H4 (cell line): ENCODE data around the gene SRGAP3. TPM values are rescaled to one million over a fixed set of nuclear protein-coding genes. Genes with fewer than 3 reads are reported as not detected.

ENCODE experiments used
- DNase-seq: peaks from one replicate; pipeline ENCODE4 v3.0.0-alpha.2; 2015; ENCODE audit warnings: low spot score
- total RNA-seq: library from RNA; depleted of rRNA; stranded (reverse); fragments of >200 nt; shearing (Covaris generic); gene quantifications from 2 replicates; pipeline ENCODE4 v1.2.3, GENCODE V29; 2014

The SRGAP3 gene
- total RNA-seq, 1 experiment from 2014 or later: 1.8 TPM

- no peak for DNase-seq
Observed at GRCh38 chr3:9253327-9253726, 3.9 kb upstream of the SRGAP3 start.

- no peak for DNase-seq
Observed at GRCh38 chr3:9251055-9251786, 1.8 kb upstream of the SRGAP3 start.

- DNase-seq: no peak
Observed at GRCh38 chr3:9250236-9250635, 790 bp upstream of the SRGAP3 start.

- DNase-seq: no peak
Observed at GRCh38 chr3:9248522-9249271, 749 bp downstream of the SRGAP3 start.

DNA sequence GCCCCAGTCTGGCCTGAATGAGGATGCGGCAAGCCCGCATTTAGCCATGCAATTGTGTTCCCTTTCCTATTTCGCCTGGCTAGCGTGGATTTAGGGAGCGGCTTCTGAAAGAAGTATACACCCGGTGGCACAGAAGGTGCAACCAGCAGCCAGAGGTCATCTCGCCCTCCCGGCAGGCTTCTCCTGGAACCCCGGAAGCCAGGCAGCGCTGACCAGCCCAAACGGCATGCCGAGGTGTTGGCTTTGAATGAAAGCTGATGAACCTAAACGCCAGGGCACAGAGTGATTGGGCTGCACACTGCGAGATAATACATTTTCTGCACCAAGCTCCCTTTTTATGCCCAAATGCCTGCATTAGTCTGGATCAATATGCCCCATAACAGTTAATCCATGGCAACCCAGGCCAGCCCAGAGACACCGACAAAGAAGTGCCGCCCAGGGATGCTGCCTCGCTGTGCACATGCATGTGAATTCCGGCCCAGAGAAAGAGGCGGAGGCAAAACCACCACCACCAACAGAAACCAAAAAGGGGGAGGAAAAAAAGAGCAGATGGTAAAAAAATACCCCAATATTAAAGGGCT lies 1.4 kb downstream of the SRGAP3 start:
- no peak for DNase-seq

- DNase-seq: no peak
Observed at GRCh38 chr3:9247361-9247940, 2.0 kb downstream of the SRGAP3 start.

DNA sequence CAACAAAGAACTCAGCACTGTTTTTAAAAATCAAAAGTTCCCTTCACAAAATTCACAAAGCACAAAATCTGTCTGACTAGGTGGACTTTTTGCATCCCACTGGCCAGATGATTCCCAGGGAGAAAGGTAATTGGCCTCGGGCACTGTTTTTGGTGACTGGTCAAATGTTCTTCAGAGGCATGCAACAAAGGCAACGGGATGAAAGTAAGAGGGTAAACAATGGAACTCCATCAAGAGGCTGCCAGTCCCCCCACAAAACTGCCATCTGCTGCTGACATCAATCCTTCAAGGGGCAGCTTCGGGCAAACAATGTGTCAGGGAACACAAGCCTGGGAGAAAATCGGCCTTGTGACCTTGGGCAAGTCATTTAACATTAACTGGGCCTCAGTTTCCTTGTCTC lies 3.3 kb downstream of the SRGAP3 start:
- no peak for DNase-seq

DNA sequence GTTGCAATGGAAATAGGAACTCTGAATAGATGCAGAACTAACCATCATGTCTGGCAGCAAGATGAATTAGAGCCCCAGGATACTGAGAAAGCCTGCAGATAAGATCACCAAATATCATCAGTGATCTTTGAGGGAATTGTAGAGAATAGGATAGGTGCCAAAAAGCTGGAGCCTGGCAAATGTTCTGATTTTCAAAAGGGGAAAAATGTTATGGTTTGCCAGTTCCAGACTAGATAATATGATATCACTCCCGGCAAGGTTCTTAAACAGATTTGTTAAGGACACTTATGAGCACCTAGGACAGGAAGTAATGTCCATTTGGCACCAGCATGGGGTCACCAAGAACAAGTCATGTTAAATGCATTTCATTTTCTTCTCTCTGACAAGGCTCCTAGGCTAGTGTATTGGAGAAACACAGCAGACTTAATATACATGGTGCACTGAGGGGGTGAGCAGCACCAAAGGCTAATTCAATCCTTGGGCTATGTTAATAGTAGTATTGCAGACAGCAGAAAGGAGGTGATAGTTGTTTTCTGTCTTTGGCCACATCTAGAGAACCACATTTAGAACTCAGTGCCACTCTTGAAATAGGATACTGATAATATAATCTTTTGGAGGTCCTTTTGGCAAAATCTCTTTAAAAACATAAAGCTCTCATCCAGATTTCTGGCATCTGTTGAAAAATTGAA lies 4.8 kb downstream of the SRGAP3 start:
- no peak for DNase-seq

GRCh38 chr3:9241956-9242355 lies 7.5 kb downstream of the SRGAP3 start:
- DNase-seq: no peak

DNA sequence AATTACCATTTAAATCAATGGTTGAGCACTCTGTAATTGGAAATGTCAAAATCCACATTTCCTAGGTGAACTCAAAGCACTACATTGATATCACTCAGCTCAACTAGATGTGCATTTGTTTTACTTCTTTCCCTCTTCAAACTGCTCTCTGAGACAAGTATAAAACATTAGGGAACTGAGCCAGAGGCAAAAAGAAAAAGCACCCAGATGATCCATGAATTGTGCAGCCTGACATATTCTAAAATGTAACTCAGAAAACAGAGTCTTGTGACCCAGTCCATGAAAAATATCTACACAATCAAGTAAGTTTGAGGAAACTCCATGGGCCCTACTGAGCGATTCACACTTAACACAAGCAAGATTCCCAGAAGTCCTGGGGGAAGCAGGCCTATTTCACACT lies 9.8 kb downstream of the SRGAP3 start:
- no peak for DNase-seq

DNA sequence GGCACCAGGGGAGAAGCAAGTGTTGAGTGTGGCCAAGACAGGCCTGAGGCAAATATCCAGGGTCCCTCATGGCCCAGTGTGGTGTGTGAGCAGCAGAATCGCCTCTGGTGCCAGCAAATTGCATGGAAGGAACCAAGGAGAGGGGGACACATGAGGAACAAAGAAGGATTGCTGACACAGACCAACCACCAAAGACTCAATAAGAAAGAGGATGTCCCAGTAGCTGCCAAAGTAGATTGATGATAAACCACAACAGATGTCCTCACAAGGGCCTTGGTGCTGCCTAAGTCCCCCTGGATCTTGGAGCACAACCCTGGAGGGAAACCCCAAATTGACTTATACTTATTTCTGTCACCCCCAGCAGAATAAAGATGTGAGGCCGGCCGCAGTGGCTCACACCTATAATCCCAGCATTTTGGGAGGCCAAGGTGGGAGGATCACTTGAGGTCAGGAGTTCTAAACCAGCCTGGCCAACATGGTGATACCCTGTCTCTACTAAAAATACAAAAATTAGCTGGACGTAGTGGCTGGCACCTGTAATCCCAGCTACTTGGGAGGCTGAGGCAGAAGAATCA lies 10.6 kb downstream of the SRGAP3 start:
- DNase-seq: no peak

GRCh38 chr3:9238276-9238675 lies 11.2 kb downstream of the SRGAP3 start:
- no peak for DNase-seq

- no peak for DNase-seq
Observed at GRCh38 chr3:9233814-9234600, 15.4 kb downstream of the SRGAP3 start.

DNA sequence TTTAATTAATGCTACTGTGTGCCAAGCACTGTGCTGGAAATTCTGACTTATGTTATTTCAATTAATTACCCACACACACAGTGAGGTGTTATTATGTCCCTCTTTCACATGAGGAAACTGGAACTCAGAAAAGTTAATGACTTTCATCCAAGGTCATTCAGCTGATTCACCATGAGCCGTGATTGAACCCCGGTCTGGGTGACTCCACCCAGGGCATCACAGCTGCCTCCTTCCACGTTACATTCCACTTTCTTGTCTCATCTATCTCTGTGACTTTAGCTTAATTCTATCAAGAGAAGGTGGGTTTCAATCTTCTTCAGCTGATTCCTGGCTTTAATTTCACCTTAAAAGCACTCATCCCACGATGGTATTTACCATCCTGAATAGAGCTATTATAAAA lies 16.3 kb downstream of the SRGAP3 start:
- no peak for DNase-seq

DNA sequence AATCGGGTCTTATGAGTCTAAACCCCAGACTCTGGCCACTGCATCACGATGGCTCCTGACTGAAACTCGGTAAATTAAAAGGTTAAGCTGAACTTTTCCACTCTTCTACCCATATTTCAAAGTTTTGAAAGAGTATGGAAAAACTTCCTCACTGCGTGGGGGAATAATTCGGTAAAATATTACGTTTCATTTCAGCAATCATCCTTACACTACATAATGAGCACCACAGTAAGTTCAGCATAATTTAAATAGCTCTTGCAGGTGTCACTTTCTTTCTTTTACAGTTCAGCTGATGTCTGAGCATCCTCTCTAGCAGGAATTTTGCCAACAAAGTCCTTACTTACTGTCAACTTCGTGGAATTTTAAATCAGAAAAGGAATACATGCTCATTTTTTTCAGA lies 17.5 kb downstream of the SRGAP3 start:
- DNase-seq: no peak

DNA sequence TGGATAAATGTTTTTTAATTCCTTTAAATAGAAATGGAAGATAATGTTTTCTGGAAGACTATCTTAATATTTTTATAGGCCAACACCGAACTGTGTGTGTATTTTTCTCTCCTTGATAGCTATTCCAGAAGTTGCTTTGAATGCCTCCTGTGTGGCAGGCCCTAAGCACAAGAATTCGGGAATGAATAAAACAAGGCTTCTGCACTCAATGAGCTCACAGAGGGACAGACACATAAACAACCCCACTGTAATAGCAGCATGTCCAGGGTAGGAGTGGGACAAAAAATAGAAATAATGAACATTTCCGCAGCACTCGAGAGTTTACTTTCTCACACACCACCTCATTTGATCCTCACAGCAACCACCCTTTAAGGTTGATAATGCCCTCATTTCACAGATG lies 18.0 kb downstream of the SRGAP3 start:
- no peak for DNase-seq

DNA sequence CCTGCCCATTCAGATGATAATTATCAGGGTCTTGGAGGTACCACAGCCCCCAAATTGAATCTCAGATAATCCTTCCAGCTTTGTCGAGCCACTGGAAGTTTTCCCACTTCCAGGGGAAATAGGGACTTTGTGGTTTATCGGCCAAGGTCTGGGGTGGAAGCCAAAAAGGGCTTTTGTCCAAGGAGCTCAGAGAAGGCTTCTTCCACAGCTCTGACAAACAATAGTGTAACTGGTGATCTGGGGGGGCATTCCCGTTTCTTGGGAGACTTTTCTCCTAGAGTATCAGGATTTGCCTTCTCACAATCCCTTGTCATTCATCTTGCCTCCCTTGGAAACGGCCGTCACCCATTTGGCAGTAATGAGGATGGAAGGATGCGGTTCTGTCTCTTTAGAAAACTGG lies 18.4 kb downstream of the SRGAP3 start:
- DNase-seq: no peak

DNA sequence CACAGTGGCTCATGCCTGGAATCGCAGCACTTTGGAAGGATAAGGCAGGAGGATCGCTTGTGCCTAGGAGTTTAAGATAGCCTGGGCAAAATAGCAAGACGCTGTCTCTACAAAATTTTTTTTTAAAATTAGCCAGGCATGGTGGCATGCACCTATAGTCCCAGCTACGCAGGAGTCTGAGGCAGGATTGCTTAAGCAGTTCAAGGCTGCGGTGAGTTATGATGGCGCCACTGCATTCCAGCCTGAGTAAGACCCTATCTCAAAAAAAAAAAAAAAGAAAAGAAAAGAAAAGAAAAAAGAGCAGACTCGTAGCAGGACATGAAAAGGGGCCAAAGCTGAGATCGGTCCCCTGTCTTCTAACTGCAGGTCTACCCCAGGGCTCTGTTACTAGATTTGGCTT lies 18.9 kb downstream of the SRGAP3 start:
- DNase-seq: no peak

GRCh38 chr3:9229879-9230278 lies 19.6 kb downstream of the SRGAP3 start:
- no peak for DNase-seq

GRCh38 chr3:9229325-9229724 lies 20.1 kb downstream of the SRGAP3 start:
- DNase-seq: no peak

GRCh38 chr3:9226326-9226725 lies 23.1 kb downstream of the SRGAP3 start:
- peak; percentile 31 for DNase-seq
